HEK293 (cell line): ENCODE measurements around the gene GPR157.

Experiments used
- CTCF ChIA-PET: fragments of 350-600 bp; formaldehyde crosslinking; extraction: SDS; loops from one replicate; lab custom pipeline; 2021; ENCODE audit warnings: antibody characterized with exemption; lab: Yijun Ruan, JAX
- POLR2A ChIA-PET: fragments of 300-600 bp; formaldehyde crosslinking; extraction: SDS; loops from one replicate; lab custom pipeline; 2020; ENCODE audit warnings: antibody characterized with exemption, inconsistent platforms; lab: Yijun Ruan, JAX
- H3K27ac ChIP-seq: fragments of 200-500 bp; sonication (Bioruptor generic); 2 replicates; pipeline ENCODE4 v1.5.1; 2014; ENCODE audit warnings: low read depth, low read length, control low read depth, inconsistent platforms; ENCODE audit errors: extremely low read depth
- H3K36me3 ChIP-seq, 2 experiments: fragments of 200-500 bp in 1 of 2; sonication (Bioruptor generic) in 1 of 2; 1 replicate in 1 of 2; 2 replicates in 1 of 2; pipeline ENCODE4 v1.5.1; 2014 to 2017; ENCODE audit warnings: inconsistent platforms in 2 of 2, low read length in 2 of 2; ENCODE audit not compliant: control insufficient read depth in 2 of 2, insufficient read depth in 1 of 2
- H3K4me1 ChIP-seq: fragments of 200-500 bp; sonication (Bioruptor generic); 2 replicates; pipeline ENCODE4 v1.5.1; 2014; ENCODE audit warnings: mild to moderate bottlenecking, low read length, inconsistent platforms; ENCODE audit not compliant: control insufficient read depth, insufficient read depth
- H3K4me3 ChIP-seq: 2 replicates; pipeline ENCODE4 v1.5.1; 2011; ENCODE audit warnings: low read depth, mild to moderate bottlenecking, control low read depth, low read length, moderate library complexity
- H3K9me3 ChIP-seq: fragments of 200-500 bp; sonication (Bioruptor generic); 2 replicates; pipeline ENCODE4 v1.5.1; 2014; ENCODE audit warnings: low read depth, low read length, inconsistent platforms; ENCODE audit not compliant: control insufficient read depth, insufficient read depth
- HOXA7 ChIP-seq: sonication (generic); formaldehyde crosslinking; IDR thresholded peaks from 2 replicates; pipeline ENCODE4 v1.8.1; 2022; ENCODE audit warnings: missing genetic modification reagents, borderline replicate concordance
- HOXD13 ChIP-seq: sonication (generic); formaldehyde crosslinking; IDR thresholded peaks from 2 replicates; pipeline ENCODE4 v1.8.0; 2022; ENCODE audit warnings: missing genetic modification reagents, borderline replicate concordance
- KLF10 ChIP-seq: fragments of 450-650 bp; IDR thresholded peaks from 2 replicates; pipeline ENCODE4 v1.5.1; 2018; ENCODE audit warnings: missing biosample characterization, mild to moderate bottlenecking, missing genetic modification characterization
- KLF8 ChIP-seq: fragments of 450-650 bp; formaldehyde crosslinking; IDR thresholded peaks from 2 replicates; pipeline ENCODE4 v1.5.1; 2016; ENCODE audit warnings: missing biosample characterization, missing genetic modification characterization
- REPIN1 ChIP-seq: fragments of 450-650 bp; formaldehyde crosslinking; IDR thresholded peaks from 2 replicates; pipeline ENCODE4 v1.5.1; 2017; ENCODE audit warnings: missing biosample characterization, missing genetic modification characterization, low read depth
- ZIC2 ChIP-seq: fragments of 450-650 bp; formaldehyde crosslinking; IDR thresholded peaks from 2 replicates; pipeline ENCODE4 v1.5.1; 2016; ENCODE audit warnings: missing biosample characterization, missing genetic modification characterization
- ZNF112 ChIP-seq: fragments of 450-650 bp; formaldehyde crosslinking; IDR thresholded peaks from 2 replicates; pipeline ENCODE4 v1.5.0; 2017; ENCODE audit warnings: missing biosample characterization, missing genetic modification characterization
- ZNF155 ChIP-seq: fragments of 450-650 bp; formaldehyde crosslinking; IDR thresholded peaks from 2 replicates; pipeline ENCODE4 v1.5.1; 2016; ENCODE audit warnings: missing biosample characterization, missing genetic modification characterization
- ZNF391 ChIP-seq: fragments of 450-650 bp; formaldehyde crosslinking; IDR thresholded peaks from 2 replicates; pipeline ENCODE4 v1.5.1; 2016; ENCODE audit warnings: low read depth, missing biosample characterization, missing genetic modification characterization, borderline replicate concordance
- ZNF514 ChIP-seq: fragments of 450-650 bp; formaldehyde crosslinking; IDR thresholded peaks from 2 replicates; pipeline ENCODE4 v1.5.1; 2016; ENCODE audit warnings: missing biosample characterization, missing genetic modification characterization
- ZNF654 ChIP-seq: fragments of 450-650 bp; formaldehyde crosslinking; IDR thresholded peaks from 2 replicates; pipeline ENCODE4 v1.5.1; 2016; ENCODE audit warnings: low read depth, missing biosample characterization, missing genetic modification characterization
- ZNF791 ChIP-seq: fragments of 450-650 bp; formaldehyde crosslinking; IDR thresholded peaks from 2 replicates; pipeline ENCODE4 v1.5.1; 2016; ENCODE audit warnings: missing biosample characterization, missing genetic modification characterization
- ZNF843 ChIP-seq: fragments of 450-650 bp; formaldehyde crosslinking; IDR thresholded peaks from 2 replicates; pipeline ENCODE4 v1.5.1; 2016; ENCODE audit warnings: missing biosample characterization, missing genetic modification characterization
- TF ChIP-seq, protein P1 (sequence below): fragments of 450-650 bp; formaldehyde crosslinking; IDR thresholded peaks from 2 replicates; pipeline ENCODE4 v1.5.1; 2016; ENCODE audit warnings: missing biosample characterization, missing genetic modification characterization
- TF ChIP-seq, protein P2 (sequence below): fragments of 450-650 bp; formaldehyde crosslinking; IDR thresholded peaks from 2 replicates; pipeline ENCODE4 v1.5.1; 2016; ENCODE audit warnings: missing biosample characterization, missing genetic modification characterization
- TF ChIP-seq, protein P3 (sequence below): fragments of 450-650 bp; formaldehyde crosslinking; IDR thresholded peaks from 2 replicates; pipeline ENCODE4 v1.5.1; 2017; ENCODE audit warnings: missing biosample characterization, missing genetic modification characterization
- TF ChIP-seq, protein P4 (sequence below): fragments of 450-650 bp; formaldehyde crosslinking; IDR thresholded peaks from 2 replicates; pipeline ENCODE4 v1.5.1; 2016; ENCODE audit warnings: missing biosample characterization, missing genetic modification characterization
- TF ChIP-seq, protein P5 (sequence below): fragments of 450-650 bp; formaldehyde crosslinking; IDR thresholded peaks from 2 replicates; pipeline ENCODE4 v1.5.1; 2016; ENCODE audit warnings: missing biosample characterization, missing genetic modification characterization
- TF ChIP-seq, protein P6 (sequence below): fragments of 450-650 bp; formaldehyde crosslinking; optimal IDR thresholded peaks from 2 replicates; pipeline ENCODE3; 2016; ENCODE audit warnings: missing biosample characterization, mild to moderate bottlenecking, missing genetic modification characterization
- TF ChIP-seq, protein P7 (sequence below): fragments of 450-650 bp; formaldehyde crosslinking; IDR thresholded peaks from 2 replicates; pipeline ENCODE4 v1.5.1; 2017; ENCODE audit warnings: missing biosample characterization, missing genetic modification characterization

GPR157 gene

DNA sequence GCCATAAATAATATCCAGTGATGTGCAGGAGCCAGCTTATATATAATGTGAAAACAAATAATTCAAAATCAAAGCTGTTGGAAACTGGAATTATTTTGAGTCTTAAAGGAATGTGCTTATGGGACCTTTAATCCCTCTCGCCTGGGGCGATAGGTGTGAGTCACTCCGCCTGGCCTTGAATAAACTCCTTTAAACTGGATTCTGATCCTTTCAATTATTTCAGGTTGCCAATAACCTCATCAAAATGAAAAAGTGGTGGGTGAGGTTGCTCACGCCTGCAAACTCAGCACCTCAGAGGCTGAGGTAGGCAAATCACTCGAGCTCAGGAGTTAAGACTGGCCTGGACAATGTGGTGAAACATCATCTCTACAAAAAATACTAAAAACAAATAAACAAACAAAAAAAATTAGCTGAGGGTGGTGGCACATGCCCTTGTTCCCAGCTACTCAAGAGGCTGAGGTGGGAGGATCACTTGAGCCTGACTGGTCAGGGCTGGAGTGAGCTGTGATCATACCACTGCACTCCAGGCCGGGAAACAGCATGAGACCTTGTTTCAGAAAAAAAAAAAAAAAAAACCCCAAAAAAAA, 48.1 kb downstream of the GPR157 start:
- no peak for TF ChIP-seq ZNF391 (tag by site-specific recombination)
- TF ChIP-seq, protein P1, sequence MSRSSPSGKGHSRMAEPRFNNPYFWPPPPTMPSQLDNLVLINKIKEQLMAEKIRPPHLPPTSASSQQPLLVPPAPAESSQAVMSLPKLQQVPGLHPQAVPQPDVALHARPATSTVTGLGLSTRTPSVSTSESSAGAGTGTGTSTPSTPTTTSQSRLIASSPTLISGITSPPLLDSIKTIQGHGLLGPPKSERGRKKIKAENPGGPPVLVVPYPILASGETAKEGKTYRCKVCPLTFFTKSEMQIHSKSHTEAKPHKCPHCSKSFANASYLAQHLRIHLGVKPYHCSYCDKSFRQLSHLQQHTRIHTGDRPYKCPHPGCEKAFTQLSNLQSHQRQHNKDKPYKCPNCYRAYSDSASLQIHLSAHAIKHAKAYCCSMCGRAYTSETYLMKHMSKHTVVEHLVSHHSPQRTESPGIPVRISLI (tag by site-specific recombination): peak; percentile 39; the same call in 1 of the 2 replicates
- TF ChIP-seq, all 188 proteins: peak for 1
- ChIA-PET POLR2A (interaction anchor here (1.1 kb wide), 1 partner anchor 154 kb away, joined by 3 read pairs; the partner anchor contains the start of gene H6PD), CTCF (interaction anchor here (0.6 to 1.1 kb wide), 4 partner anchors 11 to 502 kb away, joined by 3 to 5 read pairs (median 4); no protein-coding TSS in a partner anchor)
- Histone ChIP-seq H3K36me3 (no peaks in the 10 kb centered on the region), H3K4me3 (no peak overlapping the region), H3K4me1 (peaks cover 4% of the 10 kb centered on the region), H3K9me3 (no peaks in the 10 kb centered on the region), H3K27ac (no peak overlapping the region)

DNA sequence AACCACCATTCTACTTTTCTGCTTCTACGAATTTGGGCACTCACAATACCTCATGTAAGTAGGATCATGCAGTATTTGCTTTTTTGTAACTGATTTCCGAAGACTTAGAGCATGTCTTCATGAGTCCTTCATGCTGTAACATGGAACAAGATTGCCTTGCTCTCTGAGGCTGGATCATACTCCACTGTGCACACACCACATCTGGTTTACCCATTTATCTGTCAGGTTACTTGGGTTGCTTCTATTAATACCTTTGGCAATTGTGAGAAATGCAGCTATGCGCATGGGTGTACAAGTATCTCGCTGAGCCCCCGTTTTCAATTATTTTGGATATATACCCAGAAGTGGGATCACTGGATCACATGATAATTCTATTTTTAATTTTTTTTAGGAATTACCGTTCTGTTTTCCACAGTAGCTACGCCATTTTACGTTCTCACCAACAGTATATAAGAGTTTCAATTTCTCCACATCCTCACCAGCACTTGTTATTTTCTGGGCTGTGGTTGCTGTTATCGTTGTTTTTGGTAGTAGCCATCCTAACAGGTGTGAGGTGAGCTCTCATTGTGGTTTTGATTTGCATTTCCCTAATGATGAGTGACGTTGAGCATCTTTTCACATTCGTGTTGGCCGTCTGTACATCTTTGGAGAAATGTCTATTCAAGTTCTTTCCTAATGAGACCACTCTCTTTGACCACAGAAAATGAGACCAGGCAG, 48.8 kb downstream of the GPR157 start:
- ChIA-PET POLR2A (interaction anchor here (1.1 kb wide), 1 partner anchor 154 kb away, joined by 3 read pairs; the partner anchor contains the start of gene H6PD), CTCF (interaction anchor here (0.8 to 1.1 kb wide), 3 partner anchors 10 to 151 kb away, joined by 3 to 5 read pairs (median 4); no protein-coding TSS in a partner anchor)
- H3K4me1 ChIP-seq: peaks cover 7% of the 10 kb centered on the region
- H3K36me3 ChIP-seq: no peaks in the 10 kb centered on the region
- no peak overlapping the region for H3K27ac ChIP-seq
- TF ChIP-seq ZNF843 (tag by site-specific recombination) (no peak), ZNF791 (no peak), ZNF654 (no peak), HOXA7 (CRISPR knock-in tag) (no peak), KLF10 (tag by site-specific recombination) (no peak), ZIC2 (no peak), KLF8 (tag by site-specific recombination) (no peak), ZNF155 (tag by site-specific recombination) (no peak), REPIN1 (no peak), ZNF112 (tag by site-specific recombination) (no peak), HOXD13 (CRISPR knock-in tag) (no peak), ZNF514 (tag by site-specific recombination) (no peak)
- TF ChIP-seq, protein P2, sequence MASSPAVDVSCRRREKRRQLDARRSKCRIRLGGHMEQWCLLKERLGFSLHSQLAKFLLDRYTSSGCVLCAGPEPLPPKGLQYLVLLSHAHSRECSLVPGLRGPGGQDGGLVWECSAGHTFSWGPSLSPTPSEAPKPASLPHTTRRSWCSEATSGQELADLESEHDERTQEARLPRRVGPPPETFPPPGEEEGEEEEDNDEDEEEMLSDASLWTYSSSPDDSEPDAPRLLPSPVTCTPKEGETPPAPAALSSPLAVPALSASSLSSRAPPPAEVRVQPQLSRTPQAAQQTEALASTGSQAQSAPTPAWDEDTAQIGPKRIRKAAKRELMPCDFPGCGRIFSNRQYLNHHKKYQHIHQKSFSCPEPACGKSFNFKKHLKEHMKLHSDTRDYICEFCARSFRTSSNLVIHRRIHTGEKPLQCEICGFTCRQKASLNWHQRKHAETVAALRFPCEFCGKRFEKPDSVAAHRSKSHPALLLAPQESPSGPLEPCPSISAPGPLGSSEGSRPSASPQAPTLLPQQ: no peak
- TF ChIP-seq, protein P3, sequence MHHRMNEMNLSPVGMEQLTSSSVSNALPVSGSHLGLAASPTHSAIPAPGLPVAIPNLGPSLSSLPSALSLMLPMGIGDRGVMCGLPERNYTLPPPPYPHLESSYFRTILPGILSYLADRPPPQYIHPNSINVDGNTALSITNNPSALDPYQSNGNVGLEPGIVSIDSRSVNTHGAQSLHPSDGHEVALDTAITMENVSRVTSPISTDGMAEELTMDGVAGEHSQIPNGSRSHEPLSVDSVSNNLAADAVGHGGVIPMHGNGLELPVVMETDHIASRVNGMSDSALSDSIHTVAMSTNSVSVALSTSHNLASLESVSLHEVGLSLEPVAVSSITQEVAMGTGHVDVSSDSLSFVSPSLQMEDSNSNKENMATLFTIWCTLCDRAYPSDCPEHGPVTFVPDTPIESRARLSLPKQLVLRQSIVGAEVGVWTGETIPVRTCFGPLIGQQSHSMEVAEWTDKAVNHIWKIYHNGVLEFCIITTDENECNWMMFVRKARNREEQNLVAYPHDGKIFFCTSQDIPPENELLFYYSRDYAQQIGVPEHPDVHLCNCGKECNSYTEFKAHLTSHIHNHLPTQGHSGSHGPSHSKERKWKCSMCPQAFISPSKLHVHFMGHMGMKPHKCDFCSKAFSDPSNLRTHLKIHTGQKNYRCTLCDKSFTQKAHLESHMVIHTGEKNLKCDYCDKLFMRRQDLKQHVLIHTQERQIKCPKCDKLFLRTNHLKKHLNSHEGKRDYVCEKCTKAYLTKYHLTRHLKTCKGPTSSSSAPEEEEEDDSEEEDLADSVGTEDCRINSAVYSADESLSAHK (tag by site-specific recombination): no peak
- TF ChIP-seq, protein P4, sequence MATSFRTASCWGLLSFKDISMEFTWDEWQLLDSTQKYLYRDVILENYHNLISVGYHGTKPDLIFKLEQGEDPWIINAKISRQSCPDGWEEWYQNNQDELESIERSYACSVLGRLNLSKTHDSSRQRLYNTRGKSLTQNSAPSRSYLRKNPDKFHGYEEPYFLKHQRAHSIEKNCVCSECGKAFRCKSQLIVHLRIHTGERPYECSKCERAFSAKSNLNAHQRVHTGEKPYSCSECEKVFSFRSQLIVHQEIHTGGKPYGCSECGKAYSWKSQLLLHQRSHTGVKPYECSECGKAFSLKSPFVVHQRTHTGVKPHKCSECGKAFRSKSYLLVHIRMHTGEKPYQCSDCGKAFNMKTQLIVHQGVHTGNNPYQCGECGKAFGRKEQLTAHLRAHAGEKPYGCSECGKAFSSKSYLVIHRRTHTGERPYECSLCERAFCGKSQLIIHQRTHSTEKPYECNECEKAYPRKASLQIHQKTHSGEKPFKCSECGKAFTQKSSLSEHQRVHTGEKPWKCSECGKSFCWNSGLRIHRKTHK (tag by site-specific recombination): no peak
- TF ChIP-seq, protein P5, sequence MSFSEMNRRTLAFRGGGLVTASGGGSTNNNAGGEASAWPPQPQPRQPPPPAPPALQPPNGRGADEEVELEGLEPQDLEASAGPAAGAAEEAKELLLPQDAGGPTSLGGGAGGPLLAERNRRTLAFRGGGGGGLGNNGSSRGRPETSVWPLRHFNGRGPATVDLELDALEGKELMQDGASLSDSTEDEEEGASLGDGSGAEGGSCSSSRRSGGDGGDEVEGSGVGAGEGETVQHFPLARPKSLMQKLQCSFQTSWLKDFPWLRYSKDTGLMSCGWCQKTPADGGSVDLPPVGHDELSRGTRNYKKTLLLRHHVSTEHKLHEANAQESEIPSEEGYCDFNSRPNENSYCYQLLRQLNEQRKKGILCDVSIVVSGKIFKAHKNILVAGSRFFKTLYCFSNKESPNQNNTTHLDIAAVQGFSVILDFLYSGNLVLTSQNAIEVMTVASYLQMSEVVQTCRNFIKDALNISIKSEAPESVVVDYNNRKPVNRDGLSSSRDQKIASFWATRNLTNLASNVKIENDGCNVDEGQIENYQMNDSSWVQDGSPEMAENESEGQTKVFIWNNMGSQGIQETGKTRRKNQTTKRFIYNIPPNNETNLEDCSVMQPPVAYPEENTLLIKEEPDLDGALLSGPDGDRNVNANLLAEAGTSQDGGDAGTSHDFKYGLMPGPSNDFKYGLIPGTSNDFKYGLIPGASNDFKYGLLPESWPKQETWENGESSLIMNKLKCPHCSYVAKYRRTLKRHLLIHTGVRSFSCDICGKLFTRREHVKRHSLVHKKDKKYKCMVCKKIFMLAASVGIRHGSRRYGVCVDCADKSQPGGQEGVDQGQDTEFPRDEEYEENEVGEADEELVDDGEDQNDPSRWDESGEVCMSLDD (tag by site-specific recombination): no peak
- TF ChIP-seq, protein P6, sequence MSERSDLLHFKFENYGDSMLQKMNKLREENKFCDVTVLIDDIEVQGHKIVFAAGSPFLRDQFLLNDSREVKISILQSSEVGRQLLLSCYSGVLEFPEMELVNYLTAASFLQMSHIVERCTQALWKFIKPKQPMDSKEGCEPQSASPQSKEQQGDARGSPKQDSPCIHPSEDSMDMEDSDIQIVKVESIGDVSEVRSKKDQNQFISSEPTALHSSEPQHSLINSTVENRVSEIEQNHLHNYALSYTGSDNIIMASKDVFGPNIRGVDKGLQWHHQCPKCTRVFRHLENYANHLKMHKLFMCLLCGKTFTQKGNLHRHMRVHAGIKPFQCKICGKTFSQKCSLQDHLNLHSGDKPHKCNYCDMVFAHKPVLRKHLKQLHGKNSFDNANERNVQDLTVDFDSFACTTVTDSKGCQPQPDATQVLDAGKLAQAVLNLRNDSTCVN (tag by site-specific recombination): no peak
- TF ChIP-seq, protein P7, sequence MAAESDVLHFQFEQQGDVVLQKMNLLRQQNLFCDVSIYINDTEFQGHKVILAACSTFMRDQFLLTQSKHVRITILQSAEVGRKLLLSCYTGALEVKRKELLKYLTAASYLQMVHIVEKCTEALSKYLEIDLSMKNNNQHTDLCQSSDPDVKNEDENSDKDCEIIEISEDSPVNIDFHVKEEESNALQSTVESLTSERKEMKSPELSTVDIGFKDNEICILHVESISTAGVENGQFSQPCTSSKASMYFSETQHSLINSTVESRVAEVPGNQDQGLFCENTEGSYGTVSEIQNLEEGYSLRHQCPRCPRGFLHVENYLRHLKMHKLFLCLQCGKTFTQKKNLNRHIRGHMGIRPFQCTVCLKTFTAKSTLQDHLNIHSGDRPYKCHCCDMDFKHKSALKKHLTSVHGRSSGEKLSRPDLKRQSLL (tag by site-specific recombination): no peak
- TF ChIP-seq, all 188 proteins: peak for 0
- H3K4me3 ChIP-seq: no peak overlapping the region
- no peaks in the 10 kb centered on the region for H3K9me3 ChIP-seq
